KMS-11 (cell line): ENCODE data around the gene CPA3.

ENCODE experiments used
- H2AFZ ChIP-seq: fragments of 200-600 bp; sonication (generic); 2 replicates; pipeline ENCODE4 v1.6.1; 2016; ENCODE audit warnings: antibody characterized with exemption, mixed run types, low read depth
- H3K27ac ChIP-seq: fragments of 200-600 bp; sonication (generic); 2 replicates; pipeline ENCODE4 v1.6.1; 2016; ENCODE audit warnings: mild to moderate bottlenecking, mixed run types
- H3K27me3 ChIP-seq: fragments of 200-600 bp; sonication (generic); 2 replicates; pipeline ENCODE4 v1.6.1; 2017; ENCODE audit warnings: mild to moderate bottlenecking, low read depth, mixed run types, moderate library complexity; ENCODE audit not compliant: insufficient read depth
- H3K36me3 ChIP-seq: fragments of 200-600 bp; sonication (generic); 2 replicates; pipeline ENCODE4 v1.6.1; 2017; ENCODE audit warnings: mild to moderate bottlenecking, mixed run types; ENCODE audit not compliant: insufficient read depth
- H3K4me1 ChIP-seq: fragments of 200-600 bp; sonication (generic); 2 replicates; pipeline ENCODE4 v1.6.1; 2016; ENCODE audit warnings: mild to moderate bottlenecking, low read depth, mixed run types; ENCODE audit not compliant: poor library complexity, severe bottlenecking
- H3K4me2 ChIP-seq: fragments of 200-600 bp; sonication (generic); 2 replicates; pipeline ENCODE4 v1.7.0; 2016; ENCODE audit warnings: mild to moderate bottlenecking, mixed run types
- H3K4me3 ChIP-seq: fragments of 200-600 bp; sonication (generic); IDR thresholded peaks from 2 replicates; pipeline ENCODE4 v1.6.1; 2017; ENCODE audit warnings: low read depth, low read length, mixed read lengths; ENCODE audit not compliant: insufficient read depth
- H3K79me2 ChIP-seq: fragments of 200-600 bp; sonication (generic); 2 replicates; pipeline ENCODE4 v1.6.1; 2016; ENCODE audit warnings: low read depth, mixed run types; ENCODE audit not compliant: insufficient read depth
- H3K9ac ChIP-seq: fragments of 200-600 bp; sonication (generic); 2 replicates; pipeline ENCODE4 v1.6.1; 2016; ENCODE audit warnings: mild to moderate bottlenecking, mixed run types
- H4K20me1 ChIP-seq: fragments of 200-600 bp; sonication (generic); 2 replicates; pipeline ENCODE4 v1.6.1; 2016; ENCODE audit warnings: mild to moderate bottlenecking, mixed run types; ENCODE audit not compliant: insufficient read depth
- TF ChIP-seq, protein P1 (sequence below): fragments of 200-600 bp; sonication (generic); conservative IDR thresholded peaks from 2 replicates; pipeline ENCODE4 v1.6.1; 2017; ENCODE audit warnings: low read depth, mild to moderate bottlenecking, antibody characterized with exemption, low read length, moderate library complexity, mixed read lengths

CPA3 gene

DNA sequence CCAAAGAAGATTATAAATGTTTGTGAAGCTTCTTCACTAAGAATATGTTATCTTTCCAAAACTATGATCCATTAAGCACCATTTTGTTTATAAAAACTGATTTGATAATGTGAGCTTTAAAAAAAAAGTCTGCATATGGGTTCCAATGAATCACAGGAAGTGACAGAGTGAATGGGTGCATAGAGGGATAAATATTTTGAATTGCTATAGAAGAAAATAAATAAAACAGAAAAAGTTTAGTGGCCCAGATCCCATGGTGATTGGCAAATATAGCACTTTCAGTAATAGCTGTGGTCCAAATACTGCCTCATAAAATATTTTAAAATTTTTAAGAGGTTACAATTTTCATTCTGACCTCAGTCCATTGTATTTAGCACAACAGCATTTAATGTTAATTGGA is 19.2 kb downstream of the CPA3 start:
- Histone ChIP-seq H3K9ac (no peak overlapping the region), H3K27me3 (no peaks in the 10 kb centered on the region), H4K20me1 (no peaks in the 10 kb centered on the region), H2AFZ (no peak overlapping the region), H3K4me3 (no peak overlapping the region), H3K79me2 (no peaks in the 10 kb centered on the region), H3K4me1 (no peaks in the 10 kb centered on the region), H3K36me3 (no peaks in the 10 kb centered on the region), H3K4me2 (no peak overlapping the region), H3K27ac (no peak overlapping the region)
- TF ChIP-seq, protein P1, sequence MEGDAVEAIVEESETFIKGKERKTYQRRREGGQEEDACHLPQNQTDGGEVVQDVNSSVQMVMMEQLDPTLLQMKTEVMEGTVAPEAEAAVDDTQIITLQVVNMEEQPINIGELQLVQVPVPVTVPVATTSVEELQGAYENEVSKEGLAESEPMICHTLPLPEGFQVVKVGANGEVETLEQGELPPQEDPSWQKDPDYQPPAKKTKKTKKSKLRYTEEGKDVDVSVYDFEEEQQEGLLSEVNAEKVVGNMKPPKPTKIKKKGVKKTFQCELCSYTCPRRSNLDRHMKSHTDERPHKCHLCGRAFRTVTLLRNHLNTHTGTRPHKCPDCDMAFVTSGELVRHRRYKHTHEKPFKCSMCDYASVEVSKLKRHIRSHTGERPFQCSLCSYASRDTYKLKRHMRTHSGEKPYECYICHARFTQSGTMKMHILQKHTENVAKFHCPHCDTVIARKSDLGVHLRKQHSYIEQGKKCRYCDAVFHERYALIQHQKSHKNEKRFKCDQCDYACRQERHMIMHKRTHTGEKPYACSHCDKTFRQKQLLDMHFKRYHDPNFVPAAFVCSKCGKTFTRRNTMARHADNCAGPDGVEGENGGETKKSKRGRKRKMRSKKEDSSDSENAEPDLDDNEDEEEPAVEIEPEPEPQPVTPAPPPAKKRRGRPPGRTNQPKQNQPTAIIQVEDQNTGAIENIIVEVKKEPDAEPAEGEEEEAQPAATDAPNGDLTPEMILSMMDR: no peak

DNA sequence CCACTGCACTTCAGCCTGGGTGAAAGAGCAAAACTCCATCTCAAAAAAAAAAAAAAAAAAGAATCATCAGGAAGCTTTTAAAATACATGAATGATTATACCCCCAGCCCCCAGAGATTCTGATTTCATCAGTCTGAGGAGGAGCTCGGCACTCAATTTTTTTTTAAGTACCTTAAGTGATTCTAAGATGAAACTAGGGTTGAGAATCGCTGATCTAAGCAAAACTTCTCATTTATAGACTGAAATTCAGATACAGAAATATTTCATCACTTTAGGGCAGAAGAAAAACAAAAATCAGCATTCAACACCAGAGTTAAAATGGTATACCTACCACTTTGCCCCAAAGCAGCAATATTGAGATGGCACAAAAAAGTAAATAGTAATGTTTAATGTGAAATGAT is 24.7 kb downstream of the CPA3 start:
- Histone ChIP-seq H3K79me2 (no peaks in the 10 kb centered on the region), H3K27me3 (no peaks in the 10 kb centered on the region), H4K20me1 (no peaks in the 10 kb centered on the region), H3K9ac (no peak overlapping the region), H3K4me3 (no peak overlapping the region), H2AFZ (no peak overlapping the region), H3K36me3 (no peaks in the 10 kb centered on the region), H3K4me2 (no peak overlapping the region), H3K4me1 (no peaks in the 10 kb centered on the region), H3K27ac (no peak overlapping the region)
- TF ChIP-seq, protein P1: no peak

DNA sequence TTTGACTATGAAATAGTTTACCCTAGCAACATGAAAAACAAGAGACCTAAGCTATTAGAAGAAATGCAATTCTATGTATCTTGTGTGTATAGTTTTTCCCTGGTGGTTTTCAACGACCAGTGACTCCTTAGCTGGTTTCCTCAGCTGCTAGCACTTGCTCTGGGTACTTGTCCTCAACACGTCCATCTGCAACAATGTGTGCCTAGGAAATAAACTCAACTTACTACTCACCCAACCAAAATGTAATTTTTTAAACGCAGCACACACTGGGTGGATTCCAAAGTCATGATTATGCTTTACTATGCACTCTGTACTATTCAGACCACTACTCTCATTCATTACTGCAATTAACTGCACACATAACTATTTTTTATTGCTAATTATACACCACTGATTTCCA is 31.0 kb downstream of the CPA3 start:
- no peaks in the 10 kb centered on the region for H3K36me3 ChIP-seq
- no peak overlapping the region for H3K4me2 ChIP-seq
- H3K4me1 ChIP-seq: no peaks in the 10 kb centered on the region
- no peaks in the 10 kb centered on the region for H3K79me2 ChIP-seq
- no peak overlapping the region for H2AFZ ChIP-seq
- no peaks in the 10 kb centered on the region for H3K27me3 ChIP-seq
- no peak overlapping the region for H3K27ac ChIP-seq
- H3K9ac ChIP-seq: no peak overlapping the region
- H4K20me1 ChIP-seq: no peaks in the 10 kb centered on the region
- TF ChIP-seq, protein P1: no peak
- no peak overlapping the region for H3K4me3 ChIP-seq

DNA sequence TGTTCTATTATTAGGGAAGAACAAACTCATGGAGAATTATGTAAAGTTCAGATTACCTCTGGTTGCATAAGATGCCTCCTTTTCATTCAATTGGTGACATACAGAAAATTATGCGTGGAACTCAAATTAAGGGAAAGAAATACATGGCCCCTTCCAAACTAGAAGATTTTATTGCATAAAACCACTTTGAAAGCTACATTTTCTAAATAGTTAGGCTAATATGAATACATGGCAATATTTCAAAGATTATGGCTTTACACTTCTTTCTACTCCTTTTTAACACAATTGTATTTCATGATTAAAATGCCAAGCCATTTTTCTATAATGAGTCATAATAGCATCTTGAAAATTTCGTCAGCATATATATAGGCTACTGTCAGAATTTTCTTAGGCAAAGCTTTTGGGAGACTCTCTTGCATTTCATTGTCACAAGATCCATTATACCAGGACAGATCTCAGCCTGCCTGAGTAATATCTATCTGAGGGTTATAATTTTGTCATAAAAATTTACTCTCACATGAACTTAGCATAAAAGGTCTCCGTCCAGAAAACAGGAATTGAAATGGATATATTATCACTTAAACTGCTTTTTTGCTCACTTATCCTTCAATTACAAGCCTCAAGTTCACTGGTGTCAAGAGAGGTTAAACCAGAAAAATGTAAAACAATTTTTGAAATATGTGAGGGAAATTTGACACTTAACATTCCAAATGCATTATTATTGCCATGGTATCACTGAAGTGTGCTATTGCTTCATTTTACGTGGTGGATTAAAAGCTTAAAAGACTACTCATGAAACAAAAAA is 37.1 kb downstream of the CPA3 start:
- TF ChIP-seq, protein P1: no peak
- H3K27ac ChIP-seq: no peak overlapping the region
- H3K4me2 ChIP-seq: no peak overlapping the region
- no peak overlapping the region for H3K4me3 ChIP-seq
- no peaks in the 10 kb centered on the region for H4K20me1 ChIP-seq
- H3K36me3 ChIP-seq: no peaks in the 10 kb centered on the region
- H3K27me3 ChIP-seq: no peaks in the 10 kb centered on the region
- H3K79me2 ChIP-seq: no peaks in the 10 kb centered on the region
- no peak overlapping the region for H2AFZ ChIP-seq
- no peak overlapping the region for H3K9ac ChIP-seq
- no peaks in the 10 kb centered on the region for H3K4me1 ChIP-seq
